Stimulated activated CD4-positive, alpha-beta T cell treated with anti-CD3 and anti-CD28 coated beads, Interleukin-1b, Interleukin-23, amount 100 ng/mL, for 48 hours (primary cell): ENCODE measurements around the gene P3H3.
"Not testable (repeated sequence)": the region's sequence is repeated elsewhere in the genome, so short reads cannot be mapped to it uniquely, and the experiment has no call there.

Experiments
- DNase-seq: peaks from one replicate; pipeline ENCODE4 v3.0.0-alpha.2; 2020

P3H3 gene

GRCh38 chr12:6869049-6870021 lies 41.1 kb downstream of the P3H3 start:
- DNase-seq = peak; percentile 84

- DNase-seq = not testable (repeated sequence)
These were observed 42.1 kb downstream of the P3H3 start for GRCh38 chr12:6870304-6870703.

GRCh38 chr12:6871052-6871957 lies 43.1 kb downstream of the P3H3 start:
- DNase-seq = peak; percentile 53

- DNase-seq = peak; percentile 82
These were observed 44.2 kb downstream of the P3H3 start for GRCh38 chr12:6872073-6873048.

- DNase-seq = peak; percentile 98
These were observed 45.1 kb downstream of the P3H3 start, which contains the start of gene SPSB2 for GRCh38 chr12:6873094-6874014. Gene SPSB2, minus strand, starts transcription at chr12:6873303. Its CDS starts 402 bp downstream, at chr12:6872901.

- DNase-seq = not testable (repeated sequence)
These were observed 45.8 kb downstream of the P3H3 start for GRCh38 chr12:6874015-6874368.

- not testable (repeated sequence) for DNase-seq
These were observed 51.6 kb downstream of the P3H3 start for GRCh38 chr12:6879824-6880223.

GRCh38 chr12:6883252-6883651 lies 55.0 kb downstream of the P3H3 start:
- no peak for DNase-seq

GRCh38 chr12:6883683-6884082 lies 55.5 kb downstream of the P3H3 start:
- DNase-seq = no peak

GRCh38 chr12:6884539-6884938 lies 56.3 kb downstream of the P3H3 start:
- no peak for DNase-seq

GRCh38 chr12:6886206-6886999 lies 58.2 kb downstream of the P3H3 start:
- not testable (repeated sequence) for DNase-seq

GRCh38 chr12:6887460-6887859 lies 59.3 kb downstream of the P3H3 start:
- no peak for DNase-seq

- no peak for DNase-seq
These were observed 60.2 kb downstream of the P3H3 start for GRCh38 chr12:6888360-6888759.

GRCh38 chr12:6888794-6889193 lies 60.6 kb downstream of the P3H3 start:
- not testable (repeated sequence) for DNase-seq
